ENCODE measurements around the gene LRRTM4.

DNA sequence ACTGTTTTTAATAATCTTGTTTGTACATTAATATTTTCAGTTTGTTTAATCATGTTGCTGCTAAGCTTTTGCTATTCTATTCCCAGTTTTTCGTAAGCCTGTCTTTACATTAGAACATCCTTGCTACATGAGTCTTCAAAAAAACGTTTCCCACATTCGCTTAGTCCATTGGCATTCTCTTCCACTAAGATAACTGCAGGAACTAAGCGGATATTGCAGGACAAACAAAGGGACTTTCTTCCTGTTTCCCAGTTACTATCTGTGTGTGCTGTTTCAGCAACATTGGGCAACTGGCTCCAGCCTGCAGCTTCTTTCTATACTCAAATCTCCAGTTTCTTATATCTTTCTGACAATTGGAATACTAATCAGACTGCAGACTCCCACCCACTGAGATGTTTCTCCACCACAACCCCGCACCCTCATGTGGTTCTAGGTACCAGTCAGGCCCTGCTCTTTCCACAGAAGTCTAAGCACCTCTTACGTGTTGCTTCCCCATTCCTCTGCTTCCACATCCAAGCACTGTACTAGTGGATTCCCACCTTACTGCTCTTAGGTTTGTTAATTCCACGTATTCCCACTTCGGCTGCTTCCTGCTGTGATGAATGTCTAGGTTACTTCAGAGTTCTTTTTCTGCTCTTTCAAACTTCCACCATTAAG is 420.3 kb downstream of the LRRTM4 start:
- TF ChIP-seq, protein P1, sequence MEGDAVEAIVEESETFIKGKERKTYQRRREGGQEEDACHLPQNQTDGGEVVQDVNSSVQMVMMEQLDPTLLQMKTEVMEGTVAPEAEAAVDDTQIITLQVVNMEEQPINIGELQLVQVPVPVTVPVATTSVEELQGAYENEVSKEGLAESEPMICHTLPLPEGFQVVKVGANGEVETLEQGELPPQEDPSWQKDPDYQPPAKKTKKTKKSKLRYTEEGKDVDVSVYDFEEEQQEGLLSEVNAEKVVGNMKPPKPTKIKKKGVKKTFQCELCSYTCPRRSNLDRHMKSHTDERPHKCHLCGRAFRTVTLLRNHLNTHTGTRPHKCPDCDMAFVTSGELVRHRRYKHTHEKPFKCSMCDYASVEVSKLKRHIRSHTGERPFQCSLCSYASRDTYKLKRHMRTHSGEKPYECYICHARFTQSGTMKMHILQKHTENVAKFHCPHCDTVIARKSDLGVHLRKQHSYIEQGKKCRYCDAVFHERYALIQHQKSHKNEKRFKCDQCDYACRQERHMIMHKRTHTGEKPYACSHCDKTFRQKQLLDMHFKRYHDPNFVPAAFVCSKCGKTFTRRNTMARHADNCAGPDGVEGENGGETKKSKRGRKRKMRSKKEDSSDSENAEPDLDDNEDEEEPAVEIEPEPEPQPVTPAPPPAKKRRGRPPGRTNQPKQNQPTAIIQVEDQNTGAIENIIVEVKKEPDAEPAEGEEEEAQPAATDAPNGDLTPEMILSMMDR (IDR thresholded peaks at IDR 0.05), result no peak
- no peak for TF ChIP-seq POLR2A (IDR thresholded peaks at IDR 0.05)

All from uterus (tissue), 2 donors.